Astrocyte of the hippocampus (primary cell): ENCODE results near the gene CDH13.
A peak's percentile ranks its signal among the peaks of the same experiment; 100 is the strongest.

Experiments
- DNase-seq: peaks from one replicate; pipeline ENCODE4 v3.0.0; 2011; ENCODE audit warnings: low read depth, low spot score

CDH13 gene

GRCh38 chr16:83552930-83553329 is 926.2 kb downstream of the CDH13 start:
- no peak for DNase-seq

- DNase-seq = no peak
Observed at GRCh38 chr16:83554096-83554495, 927.3 kb downstream of the CDH13 start.

- no peak for DNase-seq
Observed at GRCh38 chr16:83554540-83554939, 927.8 kb downstream of the CDH13 start.

- peak; percentile 57 for DNase-seq
Observed at GRCh38 chr16:83561876-83562275, 935.1 kb downstream of the CDH13 start.

- DNase-seq = no peak
Observed at GRCh38 chr16:83568345-83568744, 941.6 kb downstream of the CDH13 start.

- DNase-seq = peak; percentile 84
Observed at GRCh38 chr16:83574388-83574787, 947.6 kb downstream of the CDH13 start.

- no peak for DNase-seq
Observed at GRCh38 chr16:83577078-83577745, 950.4 kb downstream of the CDH13 start.

- DNase-seq = no peak
Observed at GRCh38 chr16:83578171-83578570, 951.4 kb downstream of the CDH13 start.

- no peak for DNase-seq
Observed at GRCh38 chr16:83579027-83579426, 952.3 kb downstream of the CDH13 start.

GRCh38 chr16:83579436-83579835 is 952.7 kb downstream of the CDH13 start:
- DNase-seq = no peak

GRCh38 chr16:83581082-83581481 is 954.3 kb downstream of the CDH13 start:
- no peak for DNase-seq

- no peak for DNase-seq
Observed at GRCh38 chr16:83581994-83582747, 955.4 kb downstream of the CDH13 start.

- no peak for DNase-seq
Observed at GRCh38 chr16:83586036-83586435, 959.3 kb downstream of the CDH13 start.

GRCh38 chr16:83586461-83587200 is 959.9 kb downstream of the CDH13 start:
- DNase-seq = no peak

GRCh38 chr16:83587201-83587600 is 960.4 kb downstream of the CDH13 start:
- no peak for DNase-seq

- DNase-seq = no peak
Observed at GRCh38 chr16:83588070-83588469, 961.3 kb downstream of the CDH13 start.

GRCh38 chr16:83589576-83589975 is 962.8 kb downstream of the CDH13 start:
- DNase-seq = no peak

GRCh38 chr16:83592778-83593177 is 966.0 kb downstream of the CDH13 start:
- no peak for DNase-seq

GRCh38 chr16:83599789-83600462 is 973.2 kb downstream of the CDH13 start:
- no peak for DNase-seq

GRCh38 chr16:83602761-83603722 is 976.3 kb downstream of the CDH13 start:
- DNase-seq = no peak
